ENCODE data around the gene MBD5.

GRCh38 chr2:148517296-148517695, 496.4 kb downstream of the MBD5 start:
- TF ChIP-seq EZH2 (IDR thresholded peaks at IDR 0.05; ENCODE audit: insufficient read depth, poor library complexity, severe bottlenecking) (no peak), EZH2phosphoT487 (IDR thresholded peaks at IDR 0.05; ENCODE audit: insufficient read depth, low read depth) (no peak)
